K562 (cell line): ENCODE results near the gene ZC3H18. TPM values are rescaled to one million over a fixed set of nuclear protein-coding genes. Genes with fewer than 3 reads are reported as not detected.

Experiments
- BCOR ChIP-seq: fragments of 450-650 bp; IDR thresholded peaks from 2 replicates; pipeline ENCODE4 v1.6.1; 2016
- BRCA1 ChIP-seq, 2 experiments: fragments of 450-650 bp in 1 of 2; sonication (generic) in 1 of 2; formaldehyde crosslinking in 1 of 2; IDR thresholded peaks; 2 replicates each; pipeline versions ENCODE4 v1.5.0 to v1.6.1; 2017 to 2020; ENCODE audit warnings: mild to moderate bottlenecking in 1 of 2, missing genetic modification reagents in 1 of 2
- CCNT2 ChIP-seq: IDR thresholded peaks from 2 replicates; pipeline ENCODE4 v1.6.1; 2011; ENCODE audit warnings: borderline replicate concordance, low read depth, mild to moderate bottlenecking, moderate library complexity, mixed read lengths, low read length; ENCODE audit not compliant: insufficient read length; ENCODE audit errors: extremely low read depth
- CEBPG ChIP-seq, 3 experiments: fragments of 200-800 bp in 1 of 3; sonication (Bioruptor generic) in 1 of 3; sonication (generic) in 1 of 3; formaldehyde crosslinking in 1 of 3; IDR thresholded peaks in 2 of 3; conservative IDR thresholded peaks in 1 of 3; 2 replicates each; pipeline versions ENCODE4 v1.6.1 to v1.8.0; 2016 to 2022; ENCODE audit warnings: missing compliant biosample characterization in 2 of 3, missing genetic modification characterization in 2 of 3, mild to moderate bottlenecking in 1 of 3, missing genetic modification reagents in 1 of 3
- DIDO1 ChIP-seq: fragments of 450-650 bp; IDR thresholded peaks from 2 replicates; pipeline ENCODE4 v1.6.1; 2016; ENCODE audit warnings: low read depth, missing biosample characterization, missing genetic modification characterization
- EZH2 ChIP-seq: IDR thresholded peaks from 2 replicates; pipeline ENCODE4 v1.6.1; 2012; ENCODE audit warnings: low read depth, mild to moderate bottlenecking, inconsistent platforms, low read length, borderline replicate concordance
- HDAC2 ChIP-seq: fragments of 450-650 bp; IDR thresholded peaks from 2 replicates; pipeline ENCODE4 v1.6.1; 2016; ENCODE audit warnings: mild to moderate bottlenecking
- NCOA6 ChIP-seq: fragments of 450-650 bp; IDR thresholded peaks from 2 replicates; pipeline ENCODE4 v1.6.1; 2017; ENCODE audit warnings: mild to moderate bottlenecking
- NR2C1 ChIP-seq, 2 experiments: fragments of 450-650 bp; IDR thresholded peaks; 2 replicates each; pipeline ENCODE4 v1.6.1; 2017; ENCODE audit warnings: mild to moderate bottlenecking in 2 of 2, antibody characterized with exemption in 1 of 2, inconsistent platforms in 1 of 2, missing compliant biosample characterization in 1 of 2, missing genetic modification characterization in 1 of 2
- POLR2H ChIP-seq: IDR thresholded peaks from 2 replicates; pipeline ENCODE4 v1.6.1; 2016; ENCODE audit warnings: missing genetic modification characterization, low read depth, mild to moderate bottlenecking, control low read depth, missing compliant biosample characterization, moderate library complexity
- RBM14 ChIP-seq: fragments of 200-400 bp; formaldehyde crosslinking; IDR thresholded peaks from 2 replicates; pipeline ENCODE4 v1.6.1; 2018; ENCODE audit warnings: low read depth, mild to moderate bottlenecking, low read length, moderate library complexity, borderline replicate concordance; ENCODE audit not compliant: insufficient read depth
- RREB1 ChIP-seq: fragments of 250-450 bp; sonication (Bioruptor Pico); IDR thresholded peaks from 2 replicates; pipeline ENCODE4 v1.4.0; 2020
- SIN3B ChIP-seq: fragments of 450-650 bp; IDR thresholded peaks from 2 replicates; pipeline ENCODE4 v1.6.1; 2017; ENCODE audit warnings: low read depth, mild to moderate bottlenecking, moderate library complexity
- TRIM25 ChIP-seq: fragments of 450-650 bp; IDR thresholded peaks from 2 replicates; pipeline ENCODE4 v1.7.0; 2016; ENCODE audit warnings: borderline replicate concordance
- VEZF1 ChIP-seq: fragments of 200-800 bp; sonication (Bioruptor generic); IDR thresholded peaks from 2 replicates; pipeline ENCODE4 v1.6.1; 2017; ENCODE audit warnings: missing genetic modification characterization, missing compliant biosample characterization
- ZNF324 ChIP-seq: fragments of 250-450 bp; sonication (Bioruptor Pico); IDR thresholded peaks from 2 replicates; pipeline ENCODE4 v1.4.0; 2020; ENCODE audit warnings: mild to moderate bottlenecking
- ZNF57 ChIP-seq: fragments of 450-650 bp; formaldehyde crosslinking; IDR thresholded peaks from 2 replicates; pipeline ENCODE4 v1.4.0; 2020; ENCODE audit warnings: mild to moderate bottlenecking, moderate library complexity
- ZNF778 ChIP-seq: fragments of 450-650 bp; formaldehyde crosslinking; IDR thresholded peaks from 2 replicates; pipeline ENCODE4 v1.4.0; 2020; ENCODE audit warnings: mild to moderate bottlenecking, moderate library complexity
- polyA plus RNA-seq, 8 experiments: library from polyadenylated mRNA; depleted of rRNA in 4 of 8; stranded (reverse) in 5 of 8; unstranded in 3 of 8; fragments of >200 nt; fragmentation: Nextera tagmentation in 2 of 8; fragmentation: Illumina TruSeq in 1 of 8; extraction: Ambion mirVana in 2 of 8; extraction: Trizol in 1 of 8; gene quantifications; 2 replicates each; pipeline versions ENCODE4 v1.2.1 to v1.2.3, GENCODE V29; 2011 to 2014; ENCODE audit warnings: inconsistent platforms in 1 of 8, missing spikeins in 1 of 8
- total RNA-seq, 7 experiments: library from RNA; depleted of rRNA in 6 of 7; stranded (reverse); fragments of >200 nt in 6 of 7; fragmentation: Illumina TruSeq in 2 of 7; extraction: Trizol in 2 of 7; gene quantifications; 2 replicates each; pipeline versions ENCODE4 v1.2.1 to v1.2.3, GENCODE V29; 2011 to 2021; ENCODE audit warnings: low replicate concordance in 1 of 7

Gene ZC3H18
- total and polyA plus RNA-seq, 9 of the 15 experiments (the other 6 are each of a cell fraction or from before 2014, with no cell fraction given), result 1.7 to 88.7 (median 26.9) TPM

- TF ChIP-seq TRIM25, result no peak
- TF ChIP-seq EZH2, result no peak
- peak; percentile 40; the same call in 1 of the 2 replicates for TF ChIP-seq ZNF324 (CRISPR knock-in tag)
- no peak for TF ChIP-seq POLR2H
- TF ChIP-seq ZNF57 (CRISPR knock-in tag), result no peak
- TF ChIP-seq SIN3B, result no peak
- TF ChIP-seq BRCA1 (IDR thresholded peaks at IDR 0.05), result no peak
- no peak for TF ChIP-seq BRCA1 (CRISPR knock-in tag; IDR thresholded peaks at IDR 0.05)
- TF ChIP-seq NR2C1 (IDR thresholded peaks at IDR 0.05), result peak; percentile 85
- TF ChIP-seq NR2C1 (tag; IDR thresholded peaks at IDR 0.05), result peak; percentile 63
- no peak for TF ChIP-seq NCOA6
- TF ChIP-seq RREB1 (CRISPR knock-in tag), result 0 out of 2 replicates have a peak, but pooled peaks have one; percentile 10
- peak; percentile 4 for TF ChIP-seq CCNT2
- peak; percentile 86 for TF ChIP-seq VEZF1 (CRISPR knock-in tag)
- TF ChIP-seq CEBPG (CRISPR knock-in tag; IDR thresholded peaks at IDR 0.05), result no peak
- no peak for TF ChIP-seq CEBPG (tag; conservative IDR thresholded peaks at IDR 0.05 in 1 of 2, IDR thresholded peaks at IDR 0.05 in 1 of 2)
- TF ChIP-seq BCOR, result no peak
- peak; percentile 42; the same call in 1 of the 2 replicates for TF ChIP-seq HDAC2
- TF ChIP-seq ZNF778, result no peak
- no peak for TF ChIP-seq DIDO1
- TF ChIP-seq RBM14, result 0 out of 2 replicates have a peak, but pooled peaks have one; percentile 70
These were observed 81.2 kb downstream of the ZC3H18 start (continued) for GRCh38 chr16:88651276-88651988.
